T-helper 1 cell treated with Interleukin-12 subunit alpha and Interleukin-12 subunit beta and Interleukin-4 antibody, amounts not matched to agents 30 μg/mL and 1 μg/mL, for 36 hours (primary cell): Measurements from ENCODE around the gene RGS16.

Experiments used
- H3K27ac Mint-ChIP-seq: one replicate; pipeline ENCODE4 v1.8.0; 2021; ENCODE audit warnings: mild to moderate bottlenecking, mixed read lengths
- H3K27me3 Mint-ChIP-seq: one replicate; pipeline ENCODE4 v1.8.0; 2021; ENCODE audit warnings: low read depth, mixed read lengths
- H3K36me3 Mint-ChIP-seq: one replicate; pipeline ENCODE4 v1.8.0; 2021; ENCODE audit warnings: low read depth, mixed read lengths
- H3K4me1 Mint-ChIP-seq: one replicate; pipeline ENCODE4 v1.8.0; 2021; ENCODE audit warnings: low read depth, mixed read lengths
- H3K4me3 Mint-ChIP-seq: one replicate; pipeline ENCODE4 v1.8.0; 2021; ENCODE audit warnings: mild to moderate bottlenecking, moderate library complexity, mixed read lengths
- H3K9me3 Mint-ChIP-seq: one replicate; pipeline ENCODE4 v1.8.0; 2021; ENCODE audit warnings: mixed read lengths

Gene RGS16

GRCh38 chr1:182564406-182565004 is 39.7 kb downstream of the RGS16 start:
- Mint-ChIP-seq H3K4me3 (no peak overlapping the region), H3K9me3 (no peaks in the 10 kb centered on the region), H3K36me3 (no peaks in the 10 kb centered on the region), H3K27ac (no peak overlapping the region), H3K27me3 (peaks cover 12% of the 10 kb centered on the region), H3K4me1 (no peaks in the 10 kb centered on the region)

GRCh38 chr1:182563095-182563494 is 41.1 kb downstream of the RGS16 start:
- H3K9me3 Mint-ChIP-seq = no peaks in the 10 kb centered on the region
- no peaks in the 10 kb centered on the region for H3K36me3 Mint-ChIP-seq
- H3K27me3 Mint-ChIP-seq = peaks cover 12% of the 10 kb centered on the region
- H3K4me3 Mint-ChIP-seq = no peak overlapping the region
- no peak overlapping the region for H3K27ac Mint-ChIP-seq
- no peaks in the 10 kb centered on the region for H3K4me1 Mint-ChIP-seq

- H3K27me3 Mint-ChIP-seq = peaks cover 12% of the 10 kb centered on the region
- H3K36me3 Mint-ChIP-seq = no peaks in the 10 kb centered on the region
- H3K4me3 Mint-ChIP-seq = no peak overlapping the region
- no peaks in the 10 kb centered on the region for H3K9me3 Mint-ChIP-seq
- no peaks in the 10 kb centered on the region for H3K4me1 Mint-ChIP-seq
- H3K27ac Mint-ChIP-seq = no peak overlapping the region
Observed at GRCh38 chr1:182561456-182561855, 42.7 kb downstream of the RGS16 start.

GRCh38 chr1:182560392-182560984 is 43.7 kb downstream of the RGS16 start:
- H3K27me3 Mint-ChIP-seq = peaks cover 12% of the 10 kb centered on the region
- no peak overlapping the region for H3K4me3 Mint-ChIP-seq
- no peaks in the 10 kb centered on the region for H3K36me3 Mint-ChIP-seq
- H3K9me3 Mint-ChIP-seq = no peaks in the 10 kb centered on the region
- no peaks in the 10 kb centered on the region for H3K4me1 Mint-ChIP-seq
- H3K27ac Mint-ChIP-seq = no peak overlapping the region

GRCh38 chr1:182556279-182556678 is 47.9 kb downstream of the RGS16 start:
- no peak overlapping the region for H3K4me3 Mint-ChIP-seq
- H3K27ac Mint-ChIP-seq = no peak overlapping the region
- no peaks in the 10 kb centered on the region for H3K36me3 Mint-ChIP-seq
- H3K27me3 Mint-ChIP-seq = peaks cover 3% of the 10 kb centered on the region
- no peaks in the 10 kb centered on the region for H3K4me1 Mint-ChIP-seq
- peaks cover 5% of the 10 kb centered on the region for H3K9me3 Mint-ChIP-seq

GRCh38 chr1:182555493-182555892 is 48.7 kb downstream of the RGS16 start:
- Mint-ChIP-seq H3K27me3 (peaks cover 3% of the 10 kb centered on the region), H3K36me3 (no peaks in the 10 kb centered on the region), H3K9me3 (peaks cover 5% of the 10 kb centered on the region), H3K4me3 (no peak overlapping the region), H3K4me1 (no peaks in the 10 kb centered on the region), H3K27ac (no peak overlapping the region)

GRCh38 chr1:182552527-182552926 is 51.7 kb downstream of the RGS16 start:
- H3K27ac Mint-ChIP-seq = no peak overlapping the region
- no peaks in the 10 kb centered on the region for H3K27me3 Mint-ChIP-seq
- H3K4me3 Mint-ChIP-seq = no peak overlapping the region
- H3K36me3 Mint-ChIP-seq = no peaks in the 10 kb centered on the region
- peaks cover 5% of the 10 kb centered on the region for H3K9me3 Mint-ChIP-seq
- no peaks in the 10 kb centered on the region for H3K4me1 Mint-ChIP-seq

- Mint-ChIP-seq H3K9me3 (peaks cover 5% of the 10 kb centered on the region), H3K27me3 (peaks cover 15% of the 10 kb centered on the region), H3K4me1 (no peaks in the 10 kb centered on the region), H3K27ac (no peak overlapping the region), H3K36me3 (no peaks in the 10 kb centered on the region), H3K4me3 (no peak overlapping the region)
Observed at GRCh38 chr1:182549811-182550210, 54.4 kb downstream of the RGS16 start.

GRCh38 chr1:182549346-182549745 is 54.8 kb downstream of the RGS16 start:
- H3K27me3 Mint-ChIP-seq = peaks cover 19% of the 10 kb centered on the region
- no peak overlapping the region for H3K4me3 Mint-ChIP-seq
- H3K36me3 Mint-ChIP-seq = no peaks in the 10 kb centered on the region
- H3K9me3 Mint-ChIP-seq = peaks cover 5% of the 10 kb centered on the region
- no peak overlapping the region for H3K27ac Mint-ChIP-seq
- H3K4me1 Mint-ChIP-seq = no peaks in the 10 kb centered on the region
